GM12892 (cell line): ENCODE results near the gene TNFSF11.

ENCODE experiments used
- DNase-seq: peaks from one replicate; pipeline ENCODE4 v3.0.0; 2011; ENCODE audit not compliant: insufficient read length
- FAIRE-seq: peaks from 2 replicates; lab custom pipeline; 2011; peaks lifted over from hg19 to GRCh38; lab: Jason Lieb, UNC
- POLR2A ChIP-seq: IDR thresholded peaks from 2 replicates; pipeline ENCODE4 v1.6.1; 2011; ENCODE audit warnings: low read depth, low read length, control low read depth
- POLR2AphosphoS5 ChIP-seq: IDR thresholded peaks from 2 replicates; pipeline ENCODE4 v1.6.1; 2011; ENCODE audit warnings: low read depth, low read length, control low read depth
- TAF1 ChIP-seq: IDR thresholded peaks from 2 replicates; pipeline ENCODE4 v1.6.1; 2011; ENCODE audit warnings: low read depth, mild to moderate bottlenecking, control low read depth, low read length, borderline replicate concordance

Gene TNFSF11

DNA sequence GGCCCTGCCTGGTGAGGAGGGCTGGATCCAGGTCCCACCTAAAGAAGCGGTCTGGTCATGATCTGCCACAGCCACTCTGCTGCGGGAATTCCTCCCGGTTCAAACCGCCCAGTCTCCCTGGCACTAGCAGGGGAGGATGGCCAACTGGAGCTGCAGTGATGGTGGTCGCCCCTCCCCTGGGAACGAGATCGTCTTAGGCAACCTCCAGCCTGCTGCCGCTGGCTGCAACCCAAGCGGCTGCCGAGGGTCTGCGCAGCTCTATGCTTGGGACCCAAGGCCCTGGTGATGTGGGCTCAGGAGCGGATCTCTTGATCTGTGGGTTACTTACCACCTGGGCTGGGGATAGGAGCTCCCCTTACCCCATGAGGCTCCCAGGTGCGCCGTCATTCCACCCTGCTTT lies 69.1 kb downstream of the TNFSF11 start:
- TF ChIP-seq TAF1 (no peak), POLR2AphosphoS5 (no peak), POLR2A (no peak)
- DNase-seq (no peak), FAIRE-seq (no peak)

DNA sequence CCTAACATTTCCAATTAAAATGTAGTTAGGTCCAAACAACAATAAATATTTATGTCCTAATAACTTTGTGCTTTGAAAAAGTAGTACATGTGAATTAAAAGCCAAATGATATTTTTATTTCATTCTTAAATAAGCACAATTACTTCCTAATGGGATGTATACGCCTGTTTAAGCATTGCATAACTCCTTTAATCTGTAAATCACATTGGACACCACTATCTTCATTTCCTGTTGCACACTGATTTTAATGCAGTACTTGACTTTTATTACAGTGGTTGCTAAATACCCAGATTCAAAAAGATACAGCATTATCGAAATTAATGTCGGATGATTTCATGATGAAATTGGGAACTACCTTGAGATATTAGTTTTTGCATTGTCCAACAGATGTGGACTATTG lies 70.9 kb downstream of the TNFSF11 start:
- TF ChIP-seq TAF1 = no peak
- TF ChIP-seq POLR2AphosphoS5 = no peak
- no peak for TF ChIP-seq POLR2A
- DNase-seq (no peak), FAIRE-seq (no peak)

DNA sequence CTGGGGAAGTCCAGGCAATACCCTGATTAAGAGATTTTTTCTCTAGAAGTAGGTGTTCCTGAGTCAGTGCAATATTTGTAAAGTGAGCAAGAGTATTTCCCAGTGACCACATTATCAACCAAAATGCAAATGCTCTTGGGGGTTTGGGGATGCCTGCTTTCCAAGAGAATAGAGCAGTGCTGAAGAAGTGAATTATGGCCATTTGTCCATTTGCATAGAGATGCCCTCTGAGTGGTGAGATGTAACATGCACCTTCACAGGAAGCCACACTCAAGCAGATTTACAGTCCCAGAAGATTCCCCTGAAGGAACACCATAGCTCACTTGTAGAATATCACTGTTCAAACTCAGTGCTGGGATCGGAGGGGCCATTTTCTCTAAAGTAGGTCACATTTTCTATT lies 71.8 kb downstream of the TNFSF11 start:
- no peak for TF ChIP-seq TAF1
- no peak for TF ChIP-seq POLR2A
- no peak for TF ChIP-seq POLR2AphosphoS5
- DNase-seq = no peak
- FAIRE-seq = no peak

DNA sequence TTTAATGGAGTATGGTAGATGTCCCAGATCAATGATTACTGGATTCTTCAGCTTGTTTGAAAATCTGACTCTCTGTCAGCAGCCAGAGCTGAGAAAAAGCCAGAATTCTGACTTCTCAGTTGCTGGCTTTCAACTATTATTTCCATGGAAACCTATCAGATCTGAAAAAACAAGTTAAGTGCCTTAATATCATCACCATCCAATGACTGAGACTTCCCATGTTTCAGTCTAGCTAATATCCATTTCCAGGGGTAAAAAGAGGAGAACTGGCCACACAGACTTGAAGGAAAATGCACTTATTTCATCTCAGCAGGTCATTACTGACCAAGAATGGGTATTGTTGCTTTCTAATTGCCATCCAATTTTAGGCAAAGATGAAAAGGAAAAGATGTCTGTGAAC lies 75.2 kb downstream of the TNFSF11 start:
- no peak for TF ChIP-seq TAF1
- TF ChIP-seq POLR2AphosphoS5 = no peak
- no peak for TF ChIP-seq POLR2A
- DNase-seq (no peak), FAIRE-seq (no peak)

DNA sequence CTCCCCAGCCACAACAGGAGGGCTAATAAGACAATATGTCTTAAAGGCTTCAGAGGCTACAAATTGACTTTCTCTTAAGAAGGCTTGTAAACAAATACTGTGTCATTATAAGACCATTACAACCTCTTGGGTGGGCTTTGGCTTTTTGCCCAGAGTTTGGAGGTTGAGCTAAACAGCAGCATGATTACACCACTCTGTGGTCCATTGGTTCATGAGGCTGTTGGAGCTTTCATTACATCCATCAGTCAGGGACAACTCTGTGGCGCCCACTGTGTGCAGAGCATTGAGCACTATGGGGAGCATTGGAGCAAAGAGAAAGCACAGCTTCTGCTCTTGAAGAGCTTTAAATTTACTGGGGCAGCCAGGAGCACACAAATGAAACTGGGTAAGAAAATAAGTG lies 75.9 kb downstream of the TNFSF11 start:
- DNase-seq (no peak), FAIRE-seq (no peak)
- TF ChIP-seq POLR2AphosphoS5 = no peak
- no peak for TF ChIP-seq POLR2A
- TF ChIP-seq TAF1 = no peak

DNA sequence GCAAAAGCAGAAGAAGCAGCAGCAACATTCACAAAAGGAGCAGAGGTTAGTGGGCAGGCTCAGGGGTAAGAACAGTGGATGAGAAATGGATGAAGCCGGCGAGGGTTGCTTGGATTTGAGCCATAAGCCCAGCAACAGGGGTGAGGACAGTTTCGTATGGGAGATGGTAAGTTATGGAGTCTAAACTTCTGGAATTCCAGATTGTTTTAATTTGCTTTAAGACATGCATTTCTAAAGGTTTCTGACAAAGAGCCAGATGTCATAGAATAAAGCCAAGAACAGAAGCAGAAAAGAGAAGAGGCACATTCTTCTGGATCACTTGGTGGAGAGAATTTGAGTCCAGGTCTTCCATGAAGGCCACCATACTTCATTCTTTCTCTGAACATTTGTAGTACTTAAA lies 76.6 kb downstream of the TNFSF11 start:
- DNase-seq (no peak), FAIRE-seq (no peak)
- no peak for TF ChIP-seq POLR2A
- no peak for TF ChIP-seq POLR2AphosphoS5
- TF ChIP-seq TAF1 = no peak

DNA sequence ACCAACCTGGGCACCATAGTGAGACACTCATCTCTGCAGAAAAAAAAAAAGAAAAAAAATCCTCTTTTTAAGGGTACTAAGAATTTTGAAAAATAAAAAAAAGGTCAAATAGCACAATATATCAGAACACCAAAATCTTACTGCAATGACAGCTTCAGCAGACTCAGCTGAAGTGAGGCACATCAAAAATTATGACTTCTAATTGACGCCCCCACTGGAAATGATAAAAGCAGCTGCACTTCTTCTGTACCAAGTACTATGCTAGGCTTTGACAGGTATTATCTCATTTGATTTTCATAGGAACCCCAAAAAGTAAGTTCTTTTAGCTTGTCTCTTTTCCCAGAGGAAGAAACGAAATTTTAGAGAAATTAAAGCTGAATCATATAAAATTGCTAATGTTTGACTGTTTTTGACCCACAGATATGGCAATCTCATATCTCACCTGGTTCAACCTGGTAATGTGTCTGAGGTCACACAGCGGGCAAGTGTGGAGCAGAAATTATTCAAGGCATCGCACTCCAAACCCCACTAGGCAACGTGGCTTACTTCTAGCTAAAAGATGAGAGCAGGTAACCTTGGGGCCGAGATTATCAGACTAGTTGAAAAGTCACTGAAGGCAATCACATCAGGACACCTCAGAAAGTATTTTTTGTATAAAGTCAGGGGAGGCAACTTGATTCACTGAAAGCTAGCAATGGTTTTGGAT lies 78.1 kb downstream of the TNFSF11 start:
- FAIRE-seq = peak; percentile 81
- TF ChIP-seq TAF1 (no peak), POLR2AphosphoS5 (no peak), POLR2A (no peak)

DNA sequence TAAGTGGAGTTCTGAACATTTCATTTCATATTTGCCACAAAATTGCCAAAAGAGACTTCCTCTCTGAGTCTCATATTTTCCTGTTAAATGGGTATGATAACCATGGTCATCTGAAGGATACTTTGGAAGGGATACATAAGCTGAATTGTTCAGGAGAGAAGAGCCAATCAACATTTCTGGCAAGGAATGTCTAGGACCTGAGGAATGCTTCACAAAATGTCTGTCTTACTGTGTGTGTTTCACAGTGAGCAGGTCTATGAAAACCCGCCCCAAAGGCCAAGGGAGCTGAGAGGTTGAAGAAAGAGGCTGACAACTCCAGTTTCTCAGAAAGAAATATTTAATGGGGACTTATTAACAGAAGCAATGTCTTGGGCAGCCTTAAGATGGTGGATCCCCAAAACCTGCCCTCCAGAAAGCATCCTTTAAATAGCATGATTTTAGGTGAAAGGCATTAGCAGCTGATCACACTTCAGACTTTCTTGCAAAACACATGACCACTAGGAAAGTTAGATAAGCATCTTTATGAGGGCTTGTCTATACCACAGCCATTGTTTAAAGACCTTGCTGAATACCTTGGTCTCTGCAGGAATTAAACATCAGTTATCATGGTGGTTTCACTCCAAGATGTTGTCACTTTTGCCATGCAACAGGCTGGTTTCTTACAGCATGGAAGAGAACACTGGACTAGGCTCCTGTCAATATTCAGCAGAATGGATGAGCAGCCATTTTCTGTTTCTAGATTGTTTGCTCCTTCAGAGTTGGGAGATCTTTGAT lies 78.9 kb downstream of the TNFSF11 start:
- FAIRE-seq = no peak
- TF ChIP-seq POLR2A (no peak), POLR2AphosphoS5 (no peak), TAF1 (no peak)
- DNase-seq = no peak

More for the DNA sequence above, 78.1 kb downstream of the TNFSF11 start:
- no peak for DNase-seq

DNA sequence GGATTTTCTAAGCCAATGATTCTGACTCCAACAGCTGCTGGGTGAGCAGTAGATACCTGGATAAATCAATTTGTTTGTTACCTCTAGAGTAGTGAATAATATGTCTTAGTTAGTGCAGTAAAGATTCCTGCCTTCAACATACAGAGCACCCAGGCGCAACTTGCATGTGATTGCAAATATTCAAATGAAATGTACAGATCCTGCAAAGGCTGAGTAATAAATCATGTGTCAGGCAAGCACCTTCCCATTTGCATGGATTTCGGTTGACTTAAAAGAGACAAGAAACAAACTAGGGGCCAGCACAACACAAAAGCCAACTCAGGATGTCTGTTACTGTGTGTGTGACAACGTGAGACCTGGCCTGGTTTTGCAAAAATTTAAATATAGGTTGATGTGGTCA lies 79.7 kb downstream of the TNFSF11 start:
- FAIRE-seq (peak; percentile 17), DNase-seq (no peak)
- TF ChIP-seq POLR2A (no peak), POLR2AphosphoS5 (no peak), TAF1 (no peak)

DNA sequence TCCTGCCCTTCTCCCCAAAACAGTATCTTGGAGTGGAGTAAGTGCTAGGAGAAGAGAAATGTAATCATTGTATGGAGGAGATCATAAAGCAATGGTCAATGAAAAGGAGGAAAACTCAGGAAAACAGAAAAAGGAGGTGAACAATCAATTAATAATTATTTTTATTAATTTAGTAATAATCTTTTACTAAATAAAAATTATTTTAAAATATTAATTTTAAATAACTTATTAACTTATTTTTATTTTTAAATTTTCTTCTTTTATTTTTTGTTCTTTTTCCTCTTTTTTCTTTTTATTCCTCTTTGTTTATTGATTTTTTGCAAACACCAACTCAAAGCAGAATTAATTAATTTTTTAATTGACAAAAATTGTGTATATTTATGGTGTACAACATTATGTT lies 80.3 kb downstream of the TNFSF11 start:
- TF ChIP-seq POLR2AphosphoS5 (no peak), TAF1 (no peak), POLR2A (no peak)
- DNase-seq (no peak), FAIRE-seq (no peak)

DNA sequence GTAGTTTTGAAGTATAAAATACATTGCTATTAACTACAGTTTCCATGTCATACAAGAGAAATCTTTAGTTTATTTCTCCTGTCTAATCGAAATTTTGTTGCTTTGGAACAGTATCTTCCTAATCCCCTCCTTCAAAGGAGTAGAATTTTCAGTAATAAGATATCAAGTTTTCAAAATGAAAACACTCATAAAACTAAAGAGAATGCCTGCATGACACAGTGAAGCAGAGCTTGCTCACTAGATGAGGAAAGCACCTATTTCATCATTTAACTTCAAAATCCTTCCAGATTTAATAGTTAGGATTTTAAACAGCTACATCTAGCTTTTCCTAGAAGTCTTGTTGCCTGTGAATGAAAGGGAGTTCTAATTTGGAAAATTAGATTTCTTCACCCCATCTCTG lies 80.8 kb downstream of the TNFSF11 start:
- no peak for TF ChIP-seq POLR2A
- no peak for TF ChIP-seq POLR2AphosphoS5
- TF ChIP-seq TAF1 = no peak
- no peak for DNase-seq
- FAIRE-seq = no peak
